NCI-H82 treated with DMSO at 0.1 percent for 48 hours (cell line): ENCODE measurements around the gene AANAT.

ENCODE experiments used
- DNase-seq: peaks from one replicate; lab custom pipeline; 2025; ENCODE audit not compliant: unreplicated experiment; lab: John Stamatoyannopoulos, UW

The AANAT gene

GRCh38 chr17:76485569-76485968 lies 18.2 kb downstream of the AANAT start:
- no peak for DNase-seq

GRCh38 chr17:76487451-76488192 lies 20.2 kb downstream of the AANAT start:
- no peak for DNase-seq

DNA sequence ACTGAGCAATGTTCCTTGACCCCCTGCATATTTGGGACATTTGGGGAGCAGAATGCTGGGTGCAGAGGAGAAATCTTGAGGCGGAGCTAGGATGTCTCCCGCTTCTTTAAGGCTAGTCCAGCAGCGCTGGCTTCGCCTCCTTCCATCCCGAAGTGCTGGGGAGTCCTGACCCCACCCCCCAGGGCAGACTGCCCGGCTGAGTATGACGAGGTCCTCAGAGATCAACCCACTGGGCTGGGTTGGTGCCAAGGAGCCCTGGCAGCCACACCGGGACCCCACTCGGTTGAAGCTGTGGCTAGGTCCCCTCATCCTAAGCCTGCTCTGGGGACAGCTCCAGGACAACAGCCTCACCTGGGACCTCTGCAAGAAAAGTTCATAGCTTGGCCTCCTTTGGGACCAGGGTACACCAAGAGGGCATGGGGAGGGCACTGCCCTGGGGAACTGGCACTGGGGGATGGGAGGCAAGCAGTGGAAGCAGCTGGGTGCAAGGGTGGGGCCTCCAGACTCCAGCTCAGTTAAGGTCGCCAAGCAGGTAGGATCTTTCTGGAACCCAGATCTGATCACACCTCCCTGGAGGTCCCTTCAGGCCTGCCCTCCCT lies 22.8 kb downstream of the AANAT start:
- no peak for DNase-seq

GRCh38 chr17:76491271-76492122 lies 24.1 kb downstream of the AANAT start:
- no peak for DNase-seq

DNA sequence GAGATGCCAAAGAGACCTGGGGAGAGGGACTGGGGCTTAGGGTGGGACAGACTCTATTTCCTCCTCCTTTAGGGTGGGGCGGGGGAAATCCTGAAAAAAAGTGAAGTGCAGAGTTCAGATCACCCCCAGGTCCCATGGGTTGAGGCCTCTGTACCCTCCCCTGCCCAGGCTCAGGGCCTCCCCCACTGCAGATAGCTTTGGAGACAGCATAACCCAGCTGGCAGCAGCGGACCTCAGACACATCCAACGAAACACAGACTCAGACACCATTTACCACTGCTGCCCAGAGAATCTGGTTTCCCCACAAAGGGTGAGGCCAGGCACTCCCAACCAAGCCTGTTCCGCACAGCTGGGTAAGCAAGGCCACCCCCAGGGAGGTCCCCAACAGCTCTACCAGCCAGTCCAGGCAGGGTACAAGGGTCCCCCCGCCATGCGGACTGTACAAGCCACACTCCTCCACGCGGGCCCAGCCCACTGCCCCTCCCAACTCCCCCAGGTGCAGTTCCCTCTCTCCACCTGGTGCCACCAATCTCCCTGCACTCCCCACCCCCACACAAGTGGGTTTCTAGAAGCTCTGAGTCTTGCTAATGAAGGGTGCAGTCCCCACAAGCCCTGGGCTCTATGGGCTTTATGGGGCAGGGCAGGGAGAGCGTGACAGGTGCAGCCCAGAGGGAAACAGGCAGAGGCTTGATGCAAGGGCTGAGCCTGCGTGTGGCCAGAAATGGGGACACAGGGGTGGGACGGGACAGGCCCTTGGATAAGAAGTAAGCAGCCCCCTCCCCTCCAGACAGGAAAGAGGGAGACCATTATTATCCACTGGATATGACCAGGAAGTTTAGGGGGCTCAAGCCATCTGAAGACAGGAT lies 25.0 kb downstream of the AANAT start:
- DNase-seq, result no peak

GRCh38 chr17:76492989-76493501 lies 25.6 kb downstream of the AANAT start:
- DNase-seq, result no peak

GRCh38 chr17:76493505-76494167 lies 26.2 kb downstream of the AANAT start:
- DNase-seq, result no peak

GRCh38 chr17:76495663-76496400 lies 28.4 kb downstream of the AANAT start:
- DNase-seq, result no peak

DNA sequence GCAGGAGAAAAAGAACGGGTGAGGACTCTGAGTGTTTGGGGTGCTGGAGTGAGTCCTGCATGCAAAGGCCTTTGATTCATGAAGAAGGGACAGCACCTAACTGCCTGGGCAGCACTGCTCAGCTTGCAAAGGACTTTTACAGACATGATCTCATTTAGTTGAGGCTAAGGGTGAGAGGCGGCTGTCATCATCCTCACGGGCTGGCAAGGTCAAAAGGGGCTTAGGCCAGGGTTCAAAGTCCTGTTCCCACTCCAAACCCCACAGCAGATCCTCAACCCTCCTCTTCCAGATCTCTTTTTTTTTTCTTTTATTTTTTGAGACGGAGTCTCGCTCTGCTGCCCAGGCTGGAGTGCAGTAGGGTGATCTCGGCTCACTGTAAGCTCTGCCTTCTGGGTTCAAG lies 29.1 kb downstream of the AANAT start:
- DNase-seq, result no peak

GRCh38 chr17:76497699-76497978 lies 30.2 kb downstream of the AANAT start:
- DNase-seq, result no peak

- peak; percentile 81 for DNase-seq
These were observed 30.8 kb downstream of the AANAT start for GRCh38 chr17:76497979-76498875.

- no peak for DNase-seq
These were observed 31.5 kb downstream of the AANAT start for GRCh38 chr17:76498876-76499251.

GRCh38 chr17:76499267-76499667 lies 31.9 kb downstream of the AANAT start:
- DNase-seq, result no peak

DNA sequence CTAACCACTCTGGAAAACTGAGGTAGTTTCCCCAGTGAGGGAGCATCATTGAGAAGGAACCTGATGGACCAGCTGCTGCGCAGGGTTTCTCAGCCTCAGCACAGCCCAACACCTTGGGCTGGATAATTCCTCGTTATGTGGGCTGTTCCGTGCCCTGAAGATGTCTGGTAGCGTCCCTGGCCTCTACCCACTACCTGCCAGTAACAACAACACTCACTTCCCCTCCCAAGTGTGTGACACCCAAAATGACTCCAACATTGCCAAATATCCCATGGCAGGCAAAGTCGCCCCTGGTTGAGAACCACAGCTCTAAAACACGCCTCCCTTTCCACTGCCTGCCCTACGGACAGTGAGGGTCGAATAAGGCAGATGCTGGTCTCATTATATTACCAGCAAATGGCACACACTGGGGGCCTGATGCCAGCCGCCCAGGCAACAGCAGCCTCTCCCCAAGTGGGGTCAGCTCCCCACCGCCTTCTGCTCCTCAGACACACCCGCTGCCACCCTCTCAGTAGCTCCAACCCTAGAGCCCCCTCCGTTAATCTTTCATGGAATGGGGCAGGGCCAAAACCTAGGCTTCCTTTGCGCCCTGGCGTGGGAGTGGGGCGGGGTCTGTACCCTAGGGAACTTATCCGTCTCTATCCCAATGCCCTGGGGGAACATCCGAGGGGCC lies 32.8 kb downstream of the AANAT start:
- no peak for DNase-seq

DNA sequence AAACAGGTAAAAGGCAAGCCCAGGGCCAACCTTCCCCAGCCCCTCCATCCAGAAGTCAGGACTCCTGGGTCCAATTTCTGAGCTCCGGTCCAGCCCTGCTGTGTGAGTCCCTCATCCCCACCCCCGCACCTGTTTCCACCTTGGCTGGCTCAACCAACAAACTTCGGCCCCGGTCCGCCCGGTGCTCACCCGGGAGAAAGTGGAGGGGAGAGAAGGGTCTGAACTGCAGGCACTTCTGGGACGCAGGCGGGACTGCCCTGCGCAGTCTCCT lies 33.3 kb downstream of the AANAT start:
- no peak for DNase-seq

DNA sequence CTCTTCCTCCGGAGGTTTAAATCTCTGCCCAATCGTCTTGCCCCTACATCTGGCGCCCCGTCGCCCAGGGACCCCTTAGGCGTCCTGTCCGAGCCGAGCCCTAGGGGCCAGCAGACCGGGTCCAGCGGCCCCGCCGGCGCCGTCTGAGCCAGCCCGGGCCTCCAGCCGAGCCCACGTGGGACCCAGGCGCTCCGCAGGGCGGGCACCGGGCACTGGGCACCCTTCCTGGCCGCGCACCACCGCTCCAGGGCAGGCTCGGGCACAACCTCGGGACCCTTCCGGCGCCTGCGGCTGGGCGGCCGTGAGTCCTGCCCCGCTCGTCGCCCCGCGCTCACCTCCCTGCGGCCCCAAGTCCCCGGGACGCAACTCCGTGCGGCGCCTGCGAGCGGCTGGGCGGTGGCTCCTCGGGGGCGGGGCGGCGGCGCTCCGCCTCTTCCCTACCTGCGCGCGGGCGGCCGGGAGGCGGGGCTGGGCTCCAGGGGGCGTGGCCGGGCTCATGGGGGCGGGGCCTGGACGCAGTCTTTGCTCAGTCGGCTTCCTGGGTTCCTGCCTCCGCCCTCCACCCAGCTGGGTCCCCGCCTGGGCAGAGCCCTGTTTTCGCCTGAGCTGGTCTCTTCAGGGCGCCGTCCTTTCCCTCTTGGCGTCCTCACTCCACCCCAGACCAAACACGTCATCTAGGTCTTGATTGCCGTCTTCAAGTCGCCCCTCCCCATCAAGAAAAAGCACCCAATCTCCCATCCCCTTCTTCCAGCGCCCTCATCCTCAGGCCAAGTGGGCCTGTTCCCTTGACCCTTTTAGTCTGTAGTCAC lies 33.8 kb downstream of the AANAT start, which contains the start of gene RHBDF2:
RHBDF2 (minus strand) TSS at position 406 of the 809 bp plus-strand sequence. CDS start 19,899 bp downstream, outside the sequence.
- DNase-seq, result peak; percentile 57

DNA sequence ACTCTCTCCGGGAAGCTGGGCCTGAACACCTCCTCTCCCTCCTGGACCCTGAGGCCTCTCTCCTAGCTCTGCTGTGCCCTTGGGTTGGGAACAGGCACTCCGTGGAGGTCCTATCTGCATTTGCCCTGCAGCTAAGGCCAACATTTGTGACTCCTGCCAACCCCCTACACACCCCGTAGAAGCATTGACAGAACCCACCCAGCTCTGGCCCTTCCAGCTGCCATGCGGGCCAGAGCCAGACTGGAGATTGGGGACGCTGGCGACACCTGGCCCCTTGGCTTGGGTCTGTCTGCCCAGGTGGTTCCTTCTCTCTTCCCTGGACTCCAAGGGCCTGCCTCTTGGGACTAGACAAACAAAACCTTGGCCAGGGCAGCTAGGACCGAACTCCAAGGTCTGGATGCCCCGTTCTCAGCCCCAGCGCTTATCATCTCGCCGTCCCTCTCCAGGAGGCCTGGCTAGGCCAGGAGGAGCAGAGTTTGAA lies 34.5 kb downstream of the AANAT start:
- no peak for DNase-seq
